Activated CD8-positive, alpha-beta memory T cell treated with anti-CD3 and anti-CD28 coated beads, Interleukin-2, amount 50 U/mL, for 24 hours (primary cell): ENCODE measurements around the gene PRSS33.

Source experiments
- DNase-seq: peaks from one replicate; pipeline ENCODE4 v3.0.0-alpha.2; 2020; ENCODE audit errors: extremely low read depth

The PRSS33 gene

GRCh38 chr16:2820836-2821486 is 33.6 kb upstream of the PRSS33 start:
- no peak for DNase-seq

- DNase-seq: no peak
These were observed 32.8 kb upstream of the PRSS33 start for GRCh38 chr16:2819939-2820835.

GRCh38 chr16:2819179-2819938 is 32.0 kb upstream of the PRSS33 start:
- DNase-seq: no peak

GRCh38 chr16:2818272-2818876 is 31.0 kb upstream of the PRSS33 start:
- DNase-seq: no peak

GRCh38 chr16:2817340-2818271 is 30.2 kb upstream of the PRSS33 start:
- no peak for DNase-seq

GRCh38 chr16:2816751-2817339 is 29.5 kb upstream of the PRSS33 start, which contains the start of gene PRSS21:
Gene PRSS21 (plus strand): TSS chr16:2817237. CDS start chr16:2817269, 32 bp downstream.
- DNase-seq: no peak

- DNase-seq: no peak
These were observed 28.0 kb upstream of the PRSS33 start for GRCh38 chr16:2815299-2815771.

GRCh38 chr16:2814551-2815298 is 27.4 kb upstream of the PRSS33 start:
- no peak for DNase-seq

GRCh38 chr16:2813771-2814221 is 26.4 kb upstream of the PRSS33 start:
- DNase-seq: no peak

- DNase-seq: no peak
These were observed 24.5 kb upstream of the PRSS33 start for GRCh38 chr16:2811703-2812471.

GRCh38 chr16:2810651-2811050 is 23.3 kb upstream of the PRSS33 start:
- DNase-seq: no peak

- no peak for DNase-seq
These were observed 21.9 kb upstream of the PRSS33 start for GRCh38 chr16:2809149-2809760.

GRCh38 chr16:2808181-2808580 is 20.8 kb upstream of the PRSS33 start:
- no peak for DNase-seq

GRCh38 chr16:2806286-2806685 is 18.9 kb upstream of the PRSS33 start:
- DNase-seq: no peak

- no peak for DNase-seq
These were observed 17.4 kb upstream of the PRSS33 start for GRCh38 chr16:2804728-2805127.

- DNase-seq: no peak
These were observed 16.3 kb upstream of the PRSS33 start for GRCh38 chr16:2803545-2804195.

GRCh38 chr16:2799859-2800226 is 12.5 kb upstream of the PRSS33 start:
- DNase-seq: no peak
